HepG2 (cell line): ENCODE measurements around the gene CD68. TPM values are rescaled to one million over a fixed set of nuclear protein-coding genes. Genes with fewer than 3 reads are reported as not detected.
A peak's percentile ranks its signal among the peaks of the same experiment; 100 is the strongest.

Experiments used
- PRDM10 ChIP-seq: sonication (generic); formaldehyde crosslinking; IDR thresholded peaks from 2 replicates; pipeline ENCODE4 v1.4.0; 2020; ENCODE audit warnings: low read depth, missing genetic modification reagents
- ZNF121 ChIP-seq: sonication (generic); formaldehyde crosslinking; IDR thresholded peaks from 2 replicates; pipeline ENCODE4 v1.5.0; 2020; ENCODE audit warnings: mild to moderate bottlenecking, missing genetic modification reagents
- polyA plus RNA-seq, 8 experiments: library from polyadenylated mRNA; depleted of rRNA in 3 of 8; stranded (reverse) in 7 of 8; unstranded in 1 of 8; fragments of >200 nt; fragmentation: Illumina TruSeq in 4 of 8; extraction: Trizol in 4 of 8; gene quantifications; 2 replicates each; pipeline versions ENCODE4 v1.2.1 to v1.2.3, GENCODE V29; 2011 to 2016; ENCODE audit warnings: low read depth in 4 of 8, missing spikeins in 1 of 8, mixed read lengths in 1 of 8; ENCODE audit not compliant: insufficient read depth in 1 of 8
- total RNA-seq, 5 experiments: library from RNA; depleted of rRNA; stranded (reverse); fragments of >200 nt; fragmentation: Illumina TruSeq; extraction: Trizol; gene quantifications; 2 replicates each; pipeline ENCODE4 v1.2.3, GENCODE V29; 2016; ENCODE audit warnings: low read depth in 1 of 5
- TF ChIP-seq, protein P1 (sequence below): sonication (generic); formaldehyde crosslinking; IDR thresholded peaks from 2 replicates; pipeline ENCODE4 v1.5.0; 2020; ENCODE audit warnings: mild to moderate bottlenecking, missing genetic modification reagents, borderline replicate concordance

Gene CD68
- total and polyA plus RNA-seq, 2 of the 13 experiments (the other 11 are each of a cell fraction or from before 2014, with no cell fraction given): 10.3 to 104 TPM

DNA sequence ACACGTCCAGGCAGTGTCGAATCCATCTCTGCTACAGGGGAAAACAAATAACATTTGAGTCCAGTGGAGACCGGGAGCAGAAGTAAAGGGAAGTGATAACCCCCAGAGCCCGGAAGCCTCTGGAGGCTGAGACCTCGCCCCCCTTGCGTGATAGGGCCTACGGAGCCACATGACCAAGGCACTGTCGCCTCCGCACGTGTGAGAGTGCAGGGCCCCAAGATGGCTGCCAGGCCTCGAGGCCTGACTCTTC, 7.2 kb upstream of the CD68 start (continued):
- TF ChIP-seq, protein P1, sequence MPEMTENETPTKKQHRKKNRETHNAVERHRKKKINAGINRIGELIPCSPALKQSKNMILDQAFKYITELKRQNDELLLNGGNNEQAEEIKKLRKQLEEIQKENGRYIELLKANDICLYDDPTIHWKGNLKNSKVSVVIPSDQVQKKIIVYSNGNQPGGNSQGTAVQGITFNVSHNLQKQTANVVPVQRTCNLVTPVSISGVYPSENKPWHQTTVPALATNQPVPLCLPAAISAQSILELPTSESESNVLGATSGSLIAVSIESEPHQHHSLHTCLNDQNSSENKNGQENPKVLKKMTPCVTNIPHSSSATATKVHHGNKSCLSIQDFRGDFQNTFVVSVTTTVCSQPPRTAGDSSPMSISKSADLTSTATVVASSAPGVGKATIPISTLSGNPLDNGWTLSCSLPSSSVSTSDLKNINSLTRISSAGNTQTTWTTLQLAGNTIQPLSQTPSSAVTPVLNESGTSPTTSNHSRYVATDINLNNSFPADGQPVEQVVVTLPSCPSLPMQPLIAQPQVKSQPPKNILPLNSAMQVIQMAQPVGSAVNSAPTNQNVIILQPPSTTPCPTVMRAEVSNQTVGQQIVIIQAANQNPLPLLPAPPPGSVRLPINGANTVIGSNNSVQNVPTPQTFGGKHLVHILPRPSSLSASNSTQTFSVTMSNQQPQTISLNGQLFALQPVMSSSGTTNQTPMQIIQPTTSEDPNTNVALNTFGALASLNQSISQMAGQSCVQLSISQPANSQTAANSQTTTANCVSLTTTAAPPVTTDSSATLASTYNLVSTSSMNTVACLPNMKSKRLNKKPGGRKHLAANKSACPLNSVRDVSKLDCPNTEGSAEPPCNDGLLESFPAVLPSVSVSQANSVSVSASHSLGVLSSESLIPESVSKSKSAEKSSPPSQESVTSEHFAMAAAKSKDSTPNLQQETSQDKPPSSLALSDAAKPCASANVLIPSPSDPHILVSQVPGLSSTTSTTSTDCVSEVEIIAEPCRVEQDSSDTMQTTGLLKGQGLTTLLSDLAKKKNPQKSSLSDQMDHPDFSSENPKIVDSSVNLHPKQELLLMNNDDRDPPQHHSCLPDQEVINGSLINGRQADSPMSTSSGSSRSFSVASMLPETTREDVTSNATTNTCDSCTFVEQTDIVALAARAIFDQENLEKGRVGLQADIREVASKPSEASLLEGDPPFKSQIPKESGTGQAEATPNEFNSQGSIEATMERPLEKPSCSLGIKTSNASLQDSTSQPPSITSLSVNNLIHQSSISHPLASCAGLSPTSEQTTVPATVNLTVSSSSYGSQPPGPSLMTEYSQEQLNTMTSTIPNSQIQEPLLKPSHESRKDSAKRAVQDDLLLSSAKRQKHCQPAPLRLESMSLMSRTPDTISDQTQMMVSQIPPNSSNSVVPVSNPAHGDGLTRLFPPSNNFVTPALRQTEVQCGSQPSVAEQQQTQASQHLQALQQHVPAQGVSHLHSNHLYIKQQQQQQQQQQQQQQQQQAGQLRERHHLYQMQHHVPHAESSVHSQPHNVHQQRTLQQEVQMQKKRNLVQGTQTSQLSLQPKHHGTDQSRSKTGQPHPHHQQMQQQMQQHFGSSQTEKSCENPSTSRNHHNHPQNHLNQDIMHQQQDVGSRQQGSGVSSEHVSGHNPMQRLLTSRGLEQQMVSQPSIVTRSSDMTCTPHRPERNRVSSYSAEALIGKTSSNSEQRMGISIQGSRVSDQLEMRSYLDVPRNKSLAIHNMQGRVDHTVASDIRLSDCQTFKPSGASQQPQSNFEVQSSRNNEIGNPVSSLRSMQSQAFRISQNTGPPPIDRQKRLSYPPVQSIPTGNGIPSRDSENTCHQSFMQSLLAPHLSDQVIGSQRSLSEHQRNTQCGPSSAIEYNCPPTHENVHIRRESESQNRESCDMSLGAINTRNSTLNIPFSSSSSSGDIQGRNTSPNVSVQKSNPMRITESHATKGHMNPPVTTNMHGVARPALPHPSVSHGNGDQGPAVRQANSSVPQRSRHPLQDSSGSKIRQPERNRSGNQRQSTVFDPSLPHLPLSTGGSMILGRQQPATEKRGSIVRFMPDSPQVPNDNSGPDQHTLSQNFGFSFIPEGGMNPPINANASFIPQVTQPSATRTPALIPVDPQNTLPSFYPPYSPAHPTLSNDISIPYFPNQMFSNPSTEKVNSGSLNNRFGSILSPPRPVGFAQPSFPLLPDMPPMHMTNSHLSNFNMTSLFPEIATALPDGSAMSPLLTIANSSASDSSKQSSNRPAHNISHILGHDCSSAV (CRISPR knock-in tag): no peak; the same call in 1 of the 2 replicates
- no peak for TF ChIP-seq ZNF121
- TF ChIP-seq PRDM10 (CRISPR knock-in tag): peak; percentile 74; the same call in 1 of the 2 replicates
- TF ChIP-seq, all 625 proteins: peak for 187
